Fibroblast of lung (primary cell): Measurements from ENCODE around the gene DEGS2. TPM values are rescaled to one million over a fixed set of nuclear protein-coding genes. Genes with fewer than 3 reads are reported as not detected.
"Not testable (repeated sequence)": the region's sequence is repeated elsewhere in the genome, so short reads cannot be mapped to it uniquely, and the experiment has no call there.

ENCODE experiments used
- DNase-seq, 2 donors: peaks; one replicate each; pipeline versions ENCODE4 v3.0.0 to v3.0.0-alpha.2; 2010; ENCODE audit warnings: low read depth in 2 of 2
- H2AFZ ChIP-seq: 2 replicates; pipeline ENCODE4 v1.5.1; 2012; ENCODE audit warnings: low read length, control low read depth, inconsistent platforms
- H3K27ac ChIP-seq: 2 replicates; pipeline ENCODE4 v1.5.1; 2011; ENCODE audit warnings: low read length, control low read depth; ENCODE audit not compliant: insufficient read depth
- H3K27me3 ChIP-seq: 2 replicates; pipeline ENCODE4 v1.5.1; 2011; ENCODE audit warnings: mild to moderate bottlenecking, low read length; ENCODE audit not compliant: control insufficient read depth, insufficient read depth
- H3K36me3 ChIP-seq: 2 replicates; pipeline ENCODE4 v1.5.1; 2011; ENCODE audit warnings: low read length; ENCODE audit not compliant: control insufficient read depth, insufficient read depth
- H3K4me1 ChIP-seq: 2 replicates; pipeline ENCODE4 v1.5.1; 2011; ENCODE audit warnings: low read length; ENCODE audit not compliant: control insufficient read depth, insufficient read depth; ENCODE audit errors: extremely low read depth
- H3K4me2 ChIP-seq: 2 replicates; pipeline ENCODE4 v1.5.1; 2011; ENCODE audit warnings: low read length, control low read depth; ENCODE audit not compliant: insufficient read depth; ENCODE audit errors: extremely low read depth
- H3K4me3 ChIP-seq, 4 experiments: fragments of 200-600 bp in 1 of 4; sonication (generic) in 1 of 4; replicated peaks in 1 of 4; 2 replicates each; pipeline ENCODE4 v1.5.1; 2011 to 2016; ENCODE audit warnings: low read length in 4 of 4, low read depth in 3 of 4, mild to moderate bottlenecking in 3 of 4, control low read depth in 2 of 4, inconsistent platforms in 1 of 4, mixed read lengths in 1 of 4; ENCODE audit not compliant: insufficient read depth in 1 of 4; ENCODE audit errors: control extremely low read depth in 1 of 4
- H3K79me2 ChIP-seq: 2 replicates; pipeline ENCODE4 v1.5.1; 2012; ENCODE audit warnings: mild to moderate bottlenecking, low read length, inconsistent platforms; ENCODE audit not compliant: control insufficient read depth, insufficient read depth
- H3K9ac ChIP-seq: 2 replicates; pipeline ENCODE4 v1.5.1; 2011; ENCODE audit warnings: mild to moderate bottlenecking, low read length, control low read depth; ENCODE audit not compliant: insufficient read depth
- H3K9me3 ChIP-seq: 2 replicates; pipeline ENCODE4 v1.5.1; 2012; ENCODE audit warnings: low read depth, low read length; ENCODE audit not compliant: control insufficient read depth, insufficient read depth
- H4K20me1 ChIP-seq: 2 replicates; pipeline ENCODE4 v1.5.1; 2011; ENCODE audit warnings: low read length; ENCODE audit not compliant: control insufficient read depth, insufficient read depth; ENCODE audit errors: extremely low read depth
- CTCF ChIP-seq, 2 donors: IDR thresholded peaks in 1 of 2; conservative IDR thresholded peaks in 1 of 2; 1 replicate in 1 of 2; 2 replicates in 1 of 2; pipeline ENCODE4 v1.5.1; 2011 to 2012; ENCODE audit warnings: low read length in 2 of 2, control low read depth in 1 of 2, inconsistent platforms in 1 of 2, low read depth in 1 of 2, mild to moderate bottlenecking in 1 of 2
- EZH2 ChIP-seq: IDR thresholded peaks from 2 replicates; pipeline ENCODE4 v1.5.1; 2012; ENCODE audit warnings: low read length, control low read depth, mild to moderate bottlenecking; ENCODE audit errors: missing control alignments
- polyA plus RNA-seq, 2 donors: library from polyadenylated mRNA; depleted of rRNA in 1 of 2; stranded (reverse) in 1 of 2; unstranded in 1 of 2; fragments of >200 nt; gene quantifications; 2 replicates each; pipeline ENCODE4 v1.2.1, GENCODE V29; 2011 to 2012; ENCODE audit warnings: missing spikeins in 1 of 2
- total RNA-seq: library from RNA; depleted of rRNA; stranded (reverse); fragments of >200 nt; gene quantifications from 2 replicates; pipeline ENCODE4 v1.2.1, GENCODE V29; 2014

Gene DEGS2
- total and polyA plus RNA-seq, 2 donors (not counting 1 experiment from before 2014, with no cell fraction given) = under 0.01 TPM; not detected in 1

- Histone ChIP-seq H2AFZ (no peak overlapping the region), H3K27me3 (peaks cover 23% of the 10 kb centered on the region)
These were observed 554 bp upstream of the DEGS2 start for GRCh38 chr14:100159865-100160533.

GRCh38 chr14:100158566-100159093, 815 bp downstream of the DEGS2 start:
- H3K4me2 ChIP-seq = no peak overlapping the region

More at GRCh38 chr14:100159865-100160533, 554 bp upstream of the DEGS2 start:
- H3K9me3 ChIP-seq = no peaks in the 10 kb centered on the region
- TF ChIP-seq EZH2 = peak; percentile 75
- no peak for TF ChIP-seq CTCF (conservative IDR thresholded peaks at IDR 0.05 in 1 of 2, IDR thresholded peaks at IDR 0.05 in 1 of 2; ENCODE audit: low read depth in 1 of 2, low read length in 2 of 2)
- no peaks in the 10 kb centered on the region for H3K36me3 ChIP-seq
- no peaks in the 10 kb centered on the region for H3K79me2 ChIP-seq
- H3K27ac ChIP-seq = no peak overlapping the region
- H3K9ac ChIP-seq = no peak overlapping the region
- no peak overlapping the region for H3K4me2 ChIP-seq
- no peaks in the 10 kb centered on the region for H3K4me1 ChIP-seq
- H3K4me3 ChIP-seq = no peak overlapping the region
- no peaks in the 10 kb centered on the region for H4K20me1 ChIP-seq
- DNase-seq = no peak

GRCh38 chr14:100157548-100158232, 1.8 kb downstream of the DEGS2 start:
- not testable (repeated sequence) for H3K4me1 ChIP-seq, DNase-seq, H3K27ac ChIP-seq, H3K9me3 ChIP-seq, H4K20me1 ChIP-seq, H3K4me3 ChIP-seq, H3K36me3 ChIP-seq, H3K79me2 ChIP-seq, H3K9ac ChIP-seq, H3K4me2 ChIP-seq, H2AFZ ChIP-seq
- H3K27me3 ChIP-seq = peaks cover 23% of the 10 kb centered on the region

More at GRCh38 chr14:100158566-100159093, 815 bp downstream of the DEGS2 start:
- peaks cover 23% of the 10 kb centered on the region for H3K27me3 ChIP-seq
- H3K27ac ChIP-seq = no peak overlapping the region
- H3K9me3 ChIP-seq = no peaks in the 10 kb centered on the region
- no peaks in the 10 kb centered on the region for H3K36me3 ChIP-seq
- DNase-seq = no peak
- TF ChIP-seq EZH2 = peak; percentile 55
- no peak for TF ChIP-seq CTCF (conservative IDR thresholded peaks at IDR 0.05 in 1 of 2, IDR thresholded peaks at IDR 0.05 in 1 of 2; ENCODE audit: low read depth in 1 of 2, low read length in 2 of 2)
- H3K9ac ChIP-seq = no peak overlapping the region
- H3K79me2 ChIP-seq = no peaks in the 10 kb centered on the region
- H4K20me1 ChIP-seq = no peaks in the 10 kb centered on the region
- H2AFZ ChIP-seq = no peak overlapping the region
- no peak overlapping the region for H3K4me3 ChIP-seq
- H3K4me1 ChIP-seq = no peaks in the 10 kb centered on the region
